COLO668 (cell line): ENCODE results near the gene ZFYVE27.
A peak's percentile ranks its signal among the peaks of the same experiment; 100 is the strongest.

Experiments
- DNase-seq: peaks from one replicate; lab custom pipeline; 2025; ENCODE audit not compliant: unreplicated experiment; lab: John Stamatoyannopoulos, UW

The ZFYVE27 gene

DNA sequence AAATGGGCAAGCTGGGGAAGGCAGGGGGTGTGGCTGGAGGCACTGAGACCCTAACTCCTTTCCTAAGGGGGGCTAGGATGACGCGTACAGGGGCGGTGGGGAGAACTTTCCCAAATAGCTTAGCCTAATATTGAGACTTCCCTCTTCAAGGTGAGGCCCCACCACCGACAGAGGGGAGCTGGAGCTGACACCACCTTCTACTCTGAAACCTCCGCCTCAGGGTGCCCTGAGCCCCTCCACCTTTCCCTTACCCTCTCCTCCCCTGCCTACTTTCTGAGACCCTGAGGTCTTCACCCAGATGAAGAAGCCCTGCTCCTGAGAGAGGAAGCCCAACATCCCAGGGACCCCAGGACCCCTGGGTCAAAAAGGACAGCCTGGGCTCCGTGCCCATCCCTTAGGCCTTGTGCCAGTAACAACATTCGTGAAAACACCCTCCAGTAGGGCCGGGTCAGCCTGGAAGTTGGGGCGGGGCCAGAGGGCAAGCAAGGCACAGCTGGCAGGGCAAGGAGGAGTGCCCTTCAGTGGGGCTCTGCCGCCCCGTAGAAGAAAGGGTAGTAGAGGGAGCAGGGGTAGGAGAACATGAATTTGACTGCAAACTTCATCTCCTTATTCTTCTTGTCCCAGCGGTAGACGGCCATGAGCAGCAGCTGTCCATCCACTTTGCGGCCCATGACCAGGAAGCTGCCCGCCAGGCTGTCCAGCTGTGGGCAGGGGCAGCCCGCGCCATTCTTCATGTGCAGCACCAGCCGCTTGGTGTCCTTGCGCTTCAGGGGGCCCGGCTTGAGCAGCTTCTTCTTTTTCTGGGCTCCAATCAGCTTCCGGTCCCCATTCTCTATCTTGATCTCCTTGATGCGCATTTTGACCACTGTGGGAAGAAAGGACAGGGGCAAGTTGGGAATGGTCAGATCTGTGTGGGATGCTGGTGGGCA, 30.3 kb downstream of the ZFYVE27 start:
- DNase-seq, result no peak

DNA sequence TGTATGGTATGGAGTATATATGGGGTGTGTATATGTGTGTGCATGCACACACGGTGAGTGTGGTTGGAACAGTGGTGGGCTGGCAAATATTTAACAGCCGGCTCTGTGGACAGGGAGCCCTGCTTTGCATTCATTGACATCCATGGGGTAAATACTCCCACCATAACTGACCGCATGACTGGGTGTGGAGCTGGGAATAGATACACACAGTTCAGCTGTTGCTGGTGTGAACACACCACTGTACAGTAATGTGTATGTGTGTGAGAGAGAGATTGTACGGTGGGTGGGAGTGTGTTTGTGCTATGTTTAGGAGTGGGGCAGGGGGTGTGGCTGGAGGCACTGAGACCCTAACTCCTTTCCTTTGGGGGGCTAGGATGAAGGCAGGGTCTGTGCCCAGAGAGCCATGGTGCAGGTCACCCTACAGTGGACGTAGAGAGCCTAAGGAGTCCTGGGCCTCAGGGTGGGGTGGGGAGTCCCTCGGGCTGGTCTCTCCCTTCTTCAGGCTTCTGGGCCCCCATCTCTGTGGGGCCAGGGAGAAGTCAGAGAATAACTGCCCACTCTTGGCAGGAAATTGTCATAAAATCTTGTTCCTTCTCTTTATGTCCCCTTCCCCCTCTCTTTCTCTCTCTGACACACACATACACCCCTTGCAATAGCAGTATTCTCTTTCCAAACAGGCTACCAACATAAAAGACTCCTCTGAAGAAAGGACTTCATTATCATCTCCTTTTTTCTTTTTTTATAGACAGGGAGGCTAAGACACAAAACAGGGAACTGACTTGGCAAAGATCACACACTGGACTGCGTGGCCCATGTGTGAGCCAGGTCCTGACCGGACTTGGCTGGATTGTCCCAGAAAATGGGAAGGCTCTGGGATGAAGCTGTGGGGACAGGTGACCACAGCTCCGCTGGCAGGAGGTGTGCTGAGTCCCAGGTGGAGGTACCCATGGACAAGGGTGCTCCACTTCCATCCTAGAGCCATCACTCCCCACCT, 31.7 kb downstream of the ZFYVE27 start:
- DNase-seq, result no peak

DNA sequence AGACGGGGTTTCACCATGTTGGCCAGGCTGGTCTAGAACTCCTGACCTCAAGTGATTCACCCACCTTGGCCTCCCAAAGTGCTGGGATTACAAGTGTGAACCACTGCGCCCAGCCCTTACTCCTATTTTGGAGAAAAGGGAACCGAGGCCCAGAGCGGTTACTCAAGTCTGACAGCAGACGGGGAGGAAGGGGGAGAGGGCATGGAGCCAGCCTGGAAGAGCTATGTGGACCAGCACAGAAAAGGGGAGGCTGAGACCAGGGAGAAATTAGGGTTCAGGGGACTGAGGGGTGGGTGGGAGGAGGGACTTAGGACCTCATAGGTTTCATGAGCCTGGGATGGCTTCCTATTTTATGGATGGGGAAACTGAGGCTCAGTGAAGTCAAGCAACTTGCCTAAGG, 33.3 kb downstream of the ZFYVE27 start:
- no peak for DNase-seq

DNA sequence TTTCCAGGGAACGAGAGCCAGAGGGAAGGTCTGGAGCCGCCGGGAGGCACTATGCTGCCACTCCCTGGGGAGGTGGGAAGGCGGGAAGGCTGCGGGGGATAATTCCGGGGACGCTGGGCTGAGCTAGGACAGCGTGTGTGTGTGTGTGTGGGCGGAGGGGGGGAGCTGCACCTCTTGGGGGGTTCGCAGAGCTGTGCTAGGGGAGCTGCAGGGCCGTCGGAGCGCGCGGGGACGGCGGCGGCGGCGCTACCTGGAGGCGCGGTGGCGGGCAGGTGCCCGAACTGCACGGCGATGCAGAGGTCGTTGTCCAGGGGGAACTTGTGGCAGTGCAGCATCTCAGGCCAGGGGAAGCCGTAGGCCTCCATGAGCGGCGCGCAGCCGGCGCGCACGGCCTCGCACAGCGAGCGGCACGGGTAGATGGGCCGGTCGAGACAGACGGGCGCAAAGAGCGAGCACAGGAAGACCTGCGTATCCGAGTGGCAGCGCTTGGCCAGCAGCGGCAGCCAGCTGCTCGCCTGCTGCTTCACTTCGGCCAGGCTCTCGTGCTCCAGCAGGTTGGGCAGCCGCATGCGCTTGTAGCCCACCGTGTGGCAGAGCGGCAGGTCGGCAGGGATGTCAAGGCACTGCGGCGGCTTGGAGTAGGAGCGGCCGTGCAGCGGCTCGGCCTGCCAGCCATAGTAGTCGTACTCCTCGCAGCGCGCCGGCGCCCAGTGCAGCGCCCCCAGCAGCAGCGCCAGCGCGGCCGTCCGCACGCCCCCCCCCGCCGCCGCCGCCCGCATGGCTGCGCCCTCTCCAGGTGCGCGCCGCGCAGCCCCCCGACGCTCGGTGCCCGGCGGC, 34.3 kb downstream of the ZFYVE27 start:
- DNase-seq, result peak; percentile 43

DNA sequence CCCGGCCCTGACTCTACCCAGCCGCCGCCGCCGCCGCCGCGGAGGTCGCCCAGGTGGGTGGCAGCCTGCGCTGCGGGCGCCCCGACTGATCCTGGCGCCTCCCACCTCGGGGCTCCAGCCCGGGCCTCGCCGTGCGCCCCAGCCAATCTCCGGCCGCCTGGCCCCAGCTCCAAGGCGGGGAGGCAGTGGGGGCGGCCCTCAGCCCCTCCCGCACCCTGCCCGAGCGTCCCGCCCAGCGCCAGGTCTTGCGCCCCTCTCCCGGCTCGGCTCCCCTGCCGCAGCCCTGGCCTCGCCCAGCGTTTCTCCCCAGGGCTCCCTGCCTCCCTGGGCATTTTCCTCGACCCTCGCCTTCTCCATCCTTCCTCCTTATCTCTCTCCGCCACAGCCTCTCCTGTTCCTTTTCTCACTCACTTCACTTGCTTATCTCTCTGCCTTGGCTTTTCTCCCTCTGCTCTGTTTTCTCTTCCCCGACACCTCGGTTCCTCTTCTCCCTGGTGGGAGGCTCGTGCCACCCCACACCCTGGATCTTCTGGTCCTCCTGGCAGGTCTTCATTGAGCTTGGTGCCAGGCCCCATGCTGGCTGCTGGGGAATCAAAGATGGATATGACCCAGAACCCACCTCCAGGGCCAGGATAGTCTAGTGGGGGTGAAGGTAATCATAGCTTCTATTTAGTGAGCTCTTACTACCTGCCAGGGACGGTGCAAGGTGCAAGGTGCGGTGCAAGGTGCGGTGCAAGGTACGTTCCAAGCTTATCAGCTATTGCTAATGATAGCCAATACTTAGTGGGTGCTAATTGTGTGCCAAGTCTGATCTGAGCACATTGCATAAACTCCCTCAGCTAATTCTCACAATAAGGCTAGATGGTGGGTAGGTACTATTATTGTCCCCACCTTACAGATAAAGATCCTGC, 35.2 kb downstream of the ZFYVE27 start, which contains the start of gene SFRP5:
SFRP5 (minus strand) TSS at position 87 of the 911 bp plus-strand sequence. CDS start 166 bp downstream, outside the sequence.
- no peak for DNase-seq

DNA sequence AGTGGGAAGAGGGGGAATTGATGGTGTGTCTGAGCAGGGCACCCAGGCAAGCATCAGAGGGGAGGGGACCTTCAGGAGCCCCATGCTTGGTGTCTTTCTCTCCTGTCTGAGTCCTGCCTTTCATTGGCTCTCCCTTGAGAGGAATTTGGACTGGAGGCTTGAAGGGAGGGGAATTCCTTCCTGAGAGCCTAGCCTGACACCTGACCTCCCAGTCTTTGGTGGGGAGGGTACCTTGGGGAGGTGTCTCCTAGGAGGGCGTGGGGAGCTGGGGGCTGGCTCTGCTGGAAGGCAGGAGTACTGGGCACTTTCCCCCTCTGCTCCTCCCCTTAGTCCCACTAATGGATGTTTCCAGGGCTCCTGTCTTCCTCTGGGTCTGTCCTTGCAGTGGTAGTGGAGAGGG, 36.2 kb downstream of the ZFYVE27 start:
- DNase-seq, result no peak

DNA sequence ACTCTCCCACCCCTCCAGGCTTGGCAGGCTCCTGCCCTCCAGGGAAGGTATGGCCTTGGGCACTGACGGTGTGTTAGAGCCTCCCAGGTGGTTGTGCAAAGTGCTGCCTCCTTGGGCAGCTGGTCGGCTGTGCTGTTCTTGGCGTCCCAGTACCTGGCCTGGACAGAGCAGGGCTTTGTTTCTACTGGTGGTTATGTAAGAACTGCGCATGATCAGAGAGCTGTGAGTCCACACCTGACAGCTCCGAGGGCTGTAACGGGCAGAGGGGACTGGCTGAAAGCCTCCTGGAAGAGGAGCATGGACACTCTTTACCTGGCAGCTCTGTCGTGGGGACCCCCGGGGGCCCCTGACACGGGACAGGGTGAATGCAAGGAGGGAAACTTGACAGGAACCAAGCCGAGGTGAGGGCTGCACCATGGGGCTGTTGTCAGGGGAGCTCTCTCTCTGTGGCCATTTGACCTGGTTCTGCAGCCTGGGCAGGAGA, 37.9 kb downstream of the ZFYVE27 start:
- DNase-seq, result no peak

DNA sequence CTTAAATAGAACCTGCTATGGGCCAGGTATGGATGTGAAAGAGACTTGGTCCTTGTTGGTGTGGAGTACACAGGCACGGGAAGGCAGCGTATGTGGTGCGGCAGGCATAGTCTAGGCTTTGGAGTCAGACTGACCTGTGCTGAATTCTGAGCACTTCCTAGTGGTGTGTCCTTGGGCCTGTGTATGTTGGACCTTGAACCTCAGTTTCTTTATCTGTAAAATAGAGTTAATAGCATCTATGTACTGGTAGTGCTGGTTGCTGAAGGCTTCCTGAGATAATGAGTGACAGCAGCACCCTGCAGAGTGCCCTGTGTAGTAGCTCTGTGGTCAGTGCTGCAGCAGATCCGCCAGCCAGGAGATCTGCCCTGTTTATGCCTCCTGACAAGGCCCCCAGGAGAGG, 40.2 kb downstream of the ZFYVE27 start:
- no peak for DNase-seq

DNA sequence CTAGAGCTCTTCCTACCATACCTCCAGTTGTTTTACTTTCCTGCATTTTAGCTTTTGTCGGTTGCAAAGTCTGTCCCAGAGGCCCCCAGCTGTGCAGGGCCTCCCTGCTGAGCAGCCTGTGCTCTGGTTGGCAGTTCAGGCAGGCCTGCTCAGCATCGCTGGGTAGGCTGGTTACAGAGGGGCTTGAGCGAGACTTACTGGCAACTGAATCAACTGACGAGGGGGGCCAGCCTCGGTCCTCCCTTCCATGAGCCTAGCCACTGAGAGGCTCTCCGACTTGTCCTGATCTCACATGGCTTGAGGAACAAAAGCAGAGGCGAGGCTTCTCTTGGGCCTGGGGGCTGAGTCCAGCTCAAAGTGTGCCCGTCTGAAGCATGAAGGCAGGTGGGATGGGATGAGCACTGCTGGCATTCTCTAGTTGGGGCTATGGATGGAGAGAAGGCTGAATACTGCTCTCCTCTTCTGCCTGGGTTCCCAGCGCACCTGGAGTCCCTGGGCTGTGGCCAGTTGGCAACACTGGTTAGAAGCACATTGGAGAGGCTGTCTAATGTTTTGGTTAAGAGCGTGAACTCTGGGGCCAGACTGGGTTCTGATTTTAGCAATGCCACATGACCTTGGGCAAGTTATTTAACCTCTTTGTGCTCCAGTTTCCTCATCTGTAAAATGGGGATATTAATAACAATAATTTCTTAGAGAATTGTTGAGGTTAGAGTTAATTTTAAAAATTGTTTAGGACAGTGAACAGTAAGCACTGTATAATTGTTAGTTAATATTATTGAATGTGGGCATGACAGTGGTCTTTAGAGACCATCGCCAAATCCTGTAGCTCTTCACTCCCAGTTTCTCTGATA, 41.7 kb downstream of the ZFYVE27 start:
- no peak for DNase-seq

DNA sequence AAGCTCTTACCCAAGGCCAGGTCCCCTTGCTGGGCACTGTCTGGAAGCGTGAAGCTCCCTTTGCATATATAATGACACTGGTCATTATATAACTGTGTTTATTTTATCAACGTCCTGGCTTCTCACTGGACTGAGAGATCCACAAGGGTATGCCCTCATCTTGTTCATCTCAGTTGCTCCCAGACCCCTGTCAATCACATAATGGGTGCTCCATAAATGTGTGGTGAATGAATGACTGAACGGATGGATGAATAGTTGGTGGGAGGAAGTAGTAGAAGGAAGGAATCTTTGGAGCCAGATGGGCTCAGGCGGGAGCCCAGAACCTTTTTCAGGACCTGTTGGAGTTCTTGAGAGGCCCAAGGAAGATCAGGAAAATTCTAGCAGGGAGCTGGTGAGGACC, 42.6 kb downstream of the ZFYVE27 start:
- DNase-seq, result no peak

DNA sequence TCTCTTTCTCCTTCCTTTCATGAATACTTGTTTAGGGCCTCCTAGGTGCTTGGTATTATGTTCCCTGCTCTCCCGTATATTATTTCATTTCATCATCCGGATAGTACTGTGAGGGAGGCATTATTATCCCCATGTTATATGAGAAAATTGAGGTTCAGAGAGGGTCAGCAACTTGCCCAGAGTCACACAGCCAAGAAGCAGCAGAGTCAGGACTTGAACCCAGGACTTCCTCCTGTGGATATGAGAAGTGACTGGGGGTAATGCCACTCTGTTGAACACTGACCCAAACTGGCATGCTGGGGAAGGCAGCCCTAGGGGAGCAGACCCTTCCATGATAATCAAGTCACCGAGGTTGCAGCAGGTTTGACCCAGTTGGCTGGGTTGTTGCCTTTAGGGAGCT, 43.0 kb downstream of the ZFYVE27 start:
- no peak for DNase-seq

DNA sequence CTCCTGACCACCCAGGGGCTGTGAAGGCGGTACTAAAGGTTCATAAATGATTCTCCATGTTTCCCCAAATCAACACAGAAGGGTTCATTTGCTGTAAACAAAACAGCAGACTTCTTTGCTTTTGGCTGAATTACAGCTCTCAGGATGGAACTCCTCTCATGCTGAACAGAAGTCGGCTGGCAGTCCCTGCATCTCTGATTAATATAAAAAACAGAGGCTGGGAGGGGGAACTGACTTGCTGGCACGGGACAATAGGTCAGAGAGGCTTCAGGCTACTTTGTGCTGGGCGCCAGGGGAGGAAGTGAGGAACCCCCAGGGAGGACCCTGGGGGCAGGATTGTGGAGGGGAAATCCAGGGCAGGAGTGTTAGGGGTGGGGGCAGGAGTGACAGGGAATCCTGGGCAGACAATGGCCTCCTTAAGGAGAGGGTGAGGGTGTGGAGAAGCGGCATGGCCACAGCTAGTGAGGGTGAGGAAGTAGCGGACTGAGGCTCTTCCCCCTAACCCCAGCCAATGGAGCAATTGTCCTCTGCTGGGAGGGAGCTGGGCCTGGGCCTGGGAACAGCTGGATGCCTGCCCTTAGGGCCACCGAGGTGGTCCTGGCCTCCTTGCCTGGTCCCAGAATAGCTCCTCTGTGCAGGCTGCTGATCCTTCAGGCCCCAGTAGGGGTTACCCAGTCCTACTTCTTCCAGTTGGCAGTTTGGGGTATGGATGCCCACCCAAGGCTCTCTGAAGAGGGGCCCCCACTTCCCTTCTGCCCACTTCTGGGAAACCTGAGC, 44.1 kb downstream of the ZFYVE27 start:
- no peak for DNase-seq

DNA sequence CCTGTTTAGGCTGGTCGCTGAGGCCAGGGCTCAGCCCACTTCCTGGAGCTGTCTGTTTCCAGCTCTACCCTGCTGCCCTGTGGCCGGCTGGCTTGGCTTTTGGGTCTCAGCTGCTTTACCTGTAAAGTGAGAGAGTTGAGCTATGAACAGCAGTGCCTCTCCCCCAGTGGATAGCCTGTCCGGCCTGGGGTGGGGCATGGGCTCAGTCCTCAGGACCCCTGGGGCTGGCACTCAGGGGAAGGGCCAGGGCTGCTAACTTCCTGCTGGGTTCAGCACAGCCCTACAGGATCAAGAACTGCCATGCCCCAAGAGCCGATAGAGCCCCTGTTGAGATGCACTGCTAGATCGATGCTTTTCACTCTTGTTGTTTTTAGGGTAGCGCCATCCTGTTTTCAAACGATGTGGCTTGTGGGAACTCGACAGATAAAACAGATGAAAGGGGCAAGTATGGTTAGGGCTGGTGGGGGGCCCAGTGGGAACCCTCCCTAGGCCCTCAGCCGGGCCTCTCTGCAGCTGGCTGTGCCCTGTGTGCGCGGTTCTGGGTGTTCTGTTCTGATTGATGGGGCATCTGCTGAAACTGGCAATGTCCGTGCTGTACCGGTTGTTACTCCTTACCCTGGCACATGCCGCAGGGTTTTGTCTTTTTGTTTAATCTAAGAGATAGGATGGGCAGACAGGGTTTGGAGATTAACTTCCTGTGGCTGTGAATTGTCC, 44.8 kb downstream of the ZFYVE27 start:
- DNase-seq, result no peak

DNA sequence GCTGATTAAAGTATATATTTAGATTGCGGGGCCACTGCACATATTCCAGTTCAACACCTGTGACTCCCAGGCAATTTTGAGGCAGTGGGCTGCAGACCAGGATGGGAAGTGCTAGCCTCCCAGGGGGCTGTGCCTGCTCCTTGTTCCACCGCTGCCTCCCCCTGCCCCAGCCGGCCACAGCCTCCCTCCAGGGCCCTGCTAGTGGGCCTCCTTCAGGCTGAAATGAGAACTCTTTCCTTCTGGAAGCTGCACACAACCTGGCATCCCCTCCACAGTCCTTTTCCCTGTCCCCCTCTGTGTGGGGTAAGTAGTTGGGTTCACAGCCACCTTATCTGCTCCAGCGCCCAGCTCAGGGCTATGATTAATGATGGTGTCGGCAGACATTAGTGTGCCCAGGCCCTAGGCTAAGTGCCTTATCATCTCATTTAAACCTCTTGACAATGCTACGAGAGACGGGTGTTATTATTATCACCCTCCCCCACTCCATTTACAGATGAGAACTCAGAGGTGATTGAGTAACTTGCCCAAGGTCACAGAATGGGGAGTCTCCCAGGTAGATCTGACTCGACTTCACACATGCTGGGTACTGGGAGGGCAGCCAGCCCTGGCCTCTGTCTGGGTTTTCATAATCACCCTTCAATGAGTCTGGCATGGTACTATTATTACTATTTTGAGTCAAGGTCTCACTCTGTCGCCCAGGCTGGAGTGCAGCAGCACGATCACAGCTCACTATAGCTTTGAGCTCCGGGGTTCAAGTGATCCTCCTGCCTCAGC, 45.7 kb downstream of the ZFYVE27 start:
- no peak for DNase-seq

DNA sequence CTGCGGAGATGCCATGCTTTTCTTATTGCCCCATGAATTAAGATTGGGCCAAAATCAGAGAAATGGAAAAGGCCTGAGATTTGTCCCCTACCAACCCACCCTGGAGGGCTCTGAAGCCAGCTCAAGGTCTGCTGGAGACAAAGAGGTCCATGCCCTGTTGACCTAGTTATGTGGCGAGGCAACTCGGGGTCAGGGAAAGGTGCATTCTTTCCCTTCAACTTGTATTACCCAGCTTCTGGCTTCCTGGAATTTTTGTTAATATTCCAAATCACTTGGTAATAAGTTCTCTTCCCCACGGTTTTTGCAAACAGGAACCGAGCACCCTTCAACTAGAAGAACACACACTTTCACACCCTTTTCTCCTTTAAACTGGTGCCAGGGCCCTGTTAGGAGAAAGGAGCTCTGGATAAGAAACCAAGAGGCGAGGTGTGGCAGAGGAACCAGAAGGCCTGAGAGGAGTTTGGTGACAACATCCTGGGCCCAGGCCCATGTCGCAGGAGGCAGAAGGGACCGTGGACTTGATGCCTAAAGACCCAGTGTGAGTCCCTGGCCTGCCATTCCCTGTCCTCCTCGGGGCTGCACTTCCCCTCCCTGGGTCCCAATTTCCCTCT, 47.4 kb downstream of the ZFYVE27 start:
- no peak for DNase-seq

DNA sequence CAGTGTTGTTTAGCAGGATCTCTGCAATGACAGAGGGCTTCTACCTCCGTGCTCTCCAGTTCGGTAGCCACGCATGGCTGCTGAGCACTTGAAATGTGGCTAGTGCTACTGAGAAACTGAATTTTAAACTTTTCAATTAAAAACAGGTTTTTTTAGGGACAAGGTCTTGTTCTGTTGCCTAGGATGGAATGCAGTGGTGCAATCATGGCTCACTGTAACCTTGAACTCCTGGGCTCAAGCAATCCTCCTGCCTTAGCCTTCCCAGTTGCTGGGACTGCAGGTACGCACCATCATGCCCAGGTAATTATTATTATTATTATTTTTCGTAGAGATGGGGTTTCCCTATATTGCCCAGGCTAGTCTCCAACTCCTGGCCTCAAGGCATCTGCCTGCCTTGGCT, 48.3 kb downstream of the ZFYVE27 start:
- DNase-seq, result no peak
